C4-2B (cell line): ENCODE measurements around the gene CFAP299.
"Not testable (repeated sequence)": the region's sequence is repeated elsewhere in the genome, so short reads cannot be mapped to it uniquely, and the experiment has no call there.

Source experiments
- H3K27ac ChIP-seq: fragments of 450-650 bp; 2 replicates; pipeline ENCODE4 v1.5.1; 2017
- ZFX ChIP-seq: fragments of 450-650 bp; IDR thresholded peaks from 2 replicates; pipeline ENCODE4 v1.6.1; 2017
- TF ChIP-seq, protein P1 (sequence below): fragments of 450-650 bp; conservative IDR thresholded peaks from 2 replicates; pipeline ENCODE4 v1.5.1; 2017; ENCODE audit warnings: mild to moderate bottlenecking

Gene CFAP299

GRCh38 chr4:80335554-80336358 lies at the start of gene CFAP299:
CFAP299 (plus strand) TSS chr4:80335730.
- no peak within 1 kb of the TSS for H3K27ac ChIP-seq
- TF ChIP-seq, protein P1, sequence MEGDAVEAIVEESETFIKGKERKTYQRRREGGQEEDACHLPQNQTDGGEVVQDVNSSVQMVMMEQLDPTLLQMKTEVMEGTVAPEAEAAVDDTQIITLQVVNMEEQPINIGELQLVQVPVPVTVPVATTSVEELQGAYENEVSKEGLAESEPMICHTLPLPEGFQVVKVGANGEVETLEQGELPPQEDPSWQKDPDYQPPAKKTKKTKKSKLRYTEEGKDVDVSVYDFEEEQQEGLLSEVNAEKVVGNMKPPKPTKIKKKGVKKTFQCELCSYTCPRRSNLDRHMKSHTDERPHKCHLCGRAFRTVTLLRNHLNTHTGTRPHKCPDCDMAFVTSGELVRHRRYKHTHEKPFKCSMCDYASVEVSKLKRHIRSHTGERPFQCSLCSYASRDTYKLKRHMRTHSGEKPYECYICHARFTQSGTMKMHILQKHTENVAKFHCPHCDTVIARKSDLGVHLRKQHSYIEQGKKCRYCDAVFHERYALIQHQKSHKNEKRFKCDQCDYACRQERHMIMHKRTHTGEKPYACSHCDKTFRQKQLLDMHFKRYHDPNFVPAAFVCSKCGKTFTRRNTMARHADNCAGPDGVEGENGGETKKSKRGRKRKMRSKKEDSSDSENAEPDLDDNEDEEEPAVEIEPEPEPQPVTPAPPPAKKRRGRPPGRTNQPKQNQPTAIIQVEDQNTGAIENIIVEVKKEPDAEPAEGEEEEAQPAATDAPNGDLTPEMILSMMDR: peak; percentile 43
- no peak for TF ChIP-seq ZFX

- H3K27ac ChIP-seq: no peak overlapping the region
- TF ChIP-seq, protein P1: no peak
These were observed 49.1 kb upstream of the CFAP299 start for GRCh38 chr4:80286451-80286850.

DNA sequence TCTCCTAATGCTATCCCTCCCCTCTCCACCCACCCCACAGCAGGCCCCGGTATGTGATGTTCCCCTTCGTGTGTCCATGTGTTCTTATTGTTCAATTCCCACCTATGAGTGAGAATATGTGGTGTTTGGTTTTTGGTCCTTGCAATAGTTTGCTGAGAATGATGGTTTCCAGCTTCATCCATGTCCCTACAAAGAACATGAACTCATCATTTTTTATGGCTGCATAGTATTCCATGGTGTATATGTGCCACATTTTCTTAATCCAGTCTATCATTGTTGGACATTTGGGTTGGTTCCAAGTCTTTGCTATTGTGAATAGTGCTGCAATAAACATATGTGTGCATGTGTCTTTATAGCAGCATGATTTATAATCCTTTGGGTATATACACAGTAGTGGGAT lies 44.9 kb upstream of the CFAP299 start:
- not testable (repeated sequence) for H3K27ac ChIP-seq

GRCh38 chr4:80294206-80294605 lies 41.3 kb upstream of the CFAP299 start:
- H3K27ac ChIP-seq: no peak overlapping the region
- TF ChIP-seq, protein P1: no peak
- TF ChIP-seq ZFX: no peak

GRCh38 chr4:80295336-80295735 lies 40.2 kb upstream of the CFAP299 start:
- no peak overlapping the region for H3K27ac ChIP-seq
- TF ChIP-seq ZFX: no peak
- TF ChIP-seq, protein P1: no peak

DNA sequence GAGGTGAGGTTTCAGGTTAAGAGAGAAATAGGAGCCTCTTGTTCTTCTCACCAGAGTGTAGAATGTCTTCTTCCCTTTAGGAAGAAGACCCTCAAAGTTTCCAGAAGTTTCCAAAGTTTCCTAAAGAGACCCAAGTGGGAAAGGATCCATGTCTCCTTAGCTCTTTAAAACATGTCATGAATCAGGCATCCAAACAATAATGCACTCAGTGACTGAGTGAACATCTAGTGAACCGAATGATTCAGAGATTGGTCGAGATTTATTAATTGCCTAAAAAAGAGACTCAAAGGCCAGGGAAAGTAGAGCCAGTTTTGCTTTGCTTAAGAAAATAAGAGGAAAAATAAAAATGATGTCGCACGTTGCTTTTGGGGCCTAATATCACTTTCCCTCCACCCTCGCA lies 39.7 kb upstream of the CFAP299 start:
- TF ChIP-seq, protein P1: no peak
- TF ChIP-seq ZFX: no peak
- H3K27ac ChIP-seq: no peak overlapping the region

- no peak overlapping the region for H3K27ac ChIP-seq
- no peak for TF ChIP-seq ZFX
- TF ChIP-seq, protein P1: no peak
These were observed 33.6 kb upstream of the CFAP299 start for GRCh38 chr4:80301884-80302283.
